HT1080 (cell line): ENCODE results near the gene ZNF579. TPM values are rescaled to one million over a fixed set of nuclear protein-coding genes. Genes with fewer than 3 reads are reported as not detected.
A peak's percentile ranks its signal among the peaks of the same experiment; 100 is the strongest.
"Not testable (repeated sequence)": the region's sequence is repeated elsewhere in the genome, so short reads cannot be mapped to it uniquely, and the experiment has no call there.

ENCODE experiments used
- DNase-seq: peaks from one replicate; pipeline ENCODE4 v3.0.0-alpha.2; 2015; ENCODE audit warnings: low read depth
- total RNA-seq: library from RNA; depleted of rRNA; stranded (reverse); fragments of >200 nt; shearing (Covaris generic); gene quantifications from 2 replicates; pipeline ENCODE4 v1.2.3, GENCODE V29; 2014

Gene ZNF579
- total RNA-seq, 1 experiment from 2014 or later = 8.2 TPM

DNA sequence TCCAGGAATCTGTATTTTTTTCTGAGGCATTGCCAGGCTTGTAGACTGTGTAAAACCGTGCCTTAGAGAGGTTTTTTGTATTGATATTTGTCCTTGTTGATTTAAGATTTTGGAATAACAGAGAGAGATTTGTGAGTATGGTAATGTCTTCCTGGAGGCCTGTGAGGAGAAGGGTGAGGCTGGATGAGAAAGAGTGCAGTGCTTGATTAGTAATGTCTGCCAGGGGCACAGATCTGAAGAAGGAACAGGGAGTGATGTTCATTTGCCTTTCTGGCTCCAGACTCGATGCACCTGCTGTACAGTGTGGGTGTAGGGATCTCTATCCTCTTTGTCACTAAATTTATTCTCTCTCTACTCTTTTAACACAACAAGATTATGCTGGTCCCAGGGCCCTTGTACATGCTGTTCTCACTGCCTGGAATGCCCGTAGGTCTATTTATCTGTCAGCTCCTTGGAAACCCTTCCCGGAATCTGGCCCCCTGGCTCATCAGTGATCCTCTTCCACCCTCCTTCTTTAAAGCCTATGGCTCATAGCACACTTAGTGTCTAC, 14.4 kb upstream of the ZNF579 start:
- no peak for DNase-seq

DNA sequence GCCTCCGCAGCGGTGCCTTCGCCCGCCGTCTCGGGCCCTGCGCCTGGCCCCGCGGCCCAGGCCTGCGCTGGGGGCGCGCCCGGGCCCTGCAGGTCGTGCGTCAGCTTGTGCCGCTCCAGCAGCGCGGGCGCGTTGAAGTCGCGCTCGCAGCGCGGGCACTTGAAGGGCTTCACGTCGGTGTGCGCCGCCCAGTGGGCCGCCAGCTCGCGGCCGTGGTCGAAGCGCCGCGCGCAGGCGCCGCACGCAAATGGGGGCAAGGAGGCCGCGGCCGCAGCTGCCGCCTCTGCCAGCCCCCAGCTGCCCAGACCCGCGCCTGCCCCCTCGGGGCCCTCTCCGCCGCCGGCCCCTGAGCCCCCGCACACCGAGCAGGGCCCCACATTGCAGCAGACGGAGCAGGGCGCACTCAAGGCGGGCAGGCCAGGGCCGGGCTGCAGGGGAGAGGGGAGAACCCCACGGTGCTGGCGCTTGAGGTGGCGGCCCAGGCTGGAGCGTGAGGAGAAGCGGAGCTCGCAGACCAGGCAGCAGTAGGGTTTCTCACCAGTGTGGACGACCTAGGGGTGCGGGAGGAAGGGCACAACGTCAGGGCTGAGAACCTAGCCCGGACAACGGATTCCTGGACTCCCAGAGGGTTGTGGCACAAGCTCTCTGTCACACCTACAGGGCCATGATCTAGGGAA, 12.6 kb upstream of the ZNF579 start:
- DNase-seq = no peak

DNA sequence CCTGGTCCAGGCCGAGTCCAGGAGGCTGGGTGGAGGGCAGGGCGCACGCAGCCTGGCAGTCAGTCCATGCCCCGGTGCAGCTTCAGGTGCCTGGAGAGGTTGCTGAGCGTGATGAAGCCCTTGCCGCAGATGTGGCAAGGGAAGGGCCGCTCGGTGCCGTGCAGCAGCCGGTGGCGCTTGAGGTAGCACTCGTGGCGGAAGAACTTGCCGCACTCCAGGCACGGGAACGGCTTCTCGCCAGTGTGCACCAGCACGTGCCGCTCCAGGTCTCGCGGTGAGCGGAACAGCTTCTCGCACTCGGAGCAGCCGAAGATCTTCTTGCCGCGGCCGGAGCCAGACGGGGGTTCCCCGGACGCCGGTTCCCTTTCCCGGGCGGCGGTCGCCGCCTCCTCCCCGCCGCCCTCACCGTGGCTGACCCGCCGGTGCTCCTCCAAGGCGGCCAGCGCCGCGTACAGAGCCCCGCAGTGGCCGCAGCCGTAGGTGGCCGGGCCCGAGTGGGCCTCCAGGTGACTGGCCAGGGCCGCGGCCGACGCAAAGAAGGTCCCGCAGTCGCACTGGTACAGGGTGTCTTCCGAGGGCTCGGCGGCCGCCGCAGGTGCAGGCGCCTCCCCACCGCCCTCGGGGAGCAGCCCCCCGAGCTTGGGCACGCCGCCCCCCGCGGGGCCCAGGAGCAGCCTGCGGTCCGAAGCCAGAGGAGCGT, 11.9 kb upstream of the ZNF579 start:
- no peak for DNase-seq

DNA sequence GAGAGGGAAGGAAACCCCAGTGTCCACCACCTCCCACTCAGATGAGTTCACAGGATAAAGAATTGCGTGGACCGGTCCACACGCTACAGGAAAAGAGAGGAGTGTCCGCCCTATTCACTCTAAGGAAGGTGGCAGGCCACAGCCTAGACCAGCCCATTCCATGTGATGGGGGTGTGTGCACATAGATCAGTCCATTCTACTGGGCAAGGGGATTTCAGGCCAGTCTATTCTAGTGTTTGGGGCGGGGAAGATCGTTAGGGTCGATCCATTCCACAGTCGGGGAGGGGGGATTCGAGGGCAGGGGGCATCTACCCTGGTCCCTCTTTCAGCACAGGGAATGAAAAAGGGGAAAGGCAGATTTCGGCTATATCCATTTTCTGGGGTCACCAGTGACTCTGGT, 10.9 kb upstream of the ZNF579 start:
- DNase-seq = no peak

DNA sequence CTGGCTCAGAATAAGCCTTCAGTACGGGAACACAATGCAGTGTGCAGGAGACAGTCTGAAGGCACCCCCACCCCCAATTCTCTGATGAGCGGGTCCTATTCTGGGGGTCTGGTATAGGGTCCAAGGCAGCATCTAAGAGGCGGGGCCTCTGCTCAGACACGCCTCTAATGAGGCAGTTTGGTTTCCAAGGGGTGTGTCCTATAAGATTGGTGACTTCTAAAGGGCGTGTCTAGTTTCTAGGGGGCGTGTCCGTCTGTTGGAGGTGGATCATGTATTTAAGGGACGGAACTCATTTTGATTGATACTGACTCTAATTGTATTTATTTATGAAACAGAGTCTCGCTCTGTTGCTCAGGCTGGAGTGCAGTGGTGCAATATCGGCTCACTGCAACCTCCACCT, 10.0 kb upstream of the ZNF579 start:
- no peak for DNase-seq

DNA sequence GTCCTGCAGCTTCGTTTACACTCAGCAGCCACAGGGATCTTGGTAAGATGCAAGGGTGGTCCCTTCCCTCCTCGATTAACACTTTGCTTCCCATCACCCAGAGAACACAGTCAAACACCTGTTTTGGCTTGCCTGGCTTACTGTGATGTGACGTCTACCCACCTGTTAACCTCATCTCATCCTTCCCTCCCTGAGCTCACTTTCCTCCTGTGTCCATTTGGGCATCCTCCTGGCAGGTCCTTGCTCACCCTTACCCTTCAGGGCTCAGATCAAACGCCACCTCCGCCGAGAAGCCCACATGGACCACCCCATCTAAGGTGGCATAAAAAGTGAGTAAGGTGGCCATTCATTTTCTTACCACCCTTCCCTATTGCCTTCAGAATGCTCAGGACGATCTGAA, 9.5 kb upstream of the ZNF579 start:
- DNase-seq = no peak

DNA sequence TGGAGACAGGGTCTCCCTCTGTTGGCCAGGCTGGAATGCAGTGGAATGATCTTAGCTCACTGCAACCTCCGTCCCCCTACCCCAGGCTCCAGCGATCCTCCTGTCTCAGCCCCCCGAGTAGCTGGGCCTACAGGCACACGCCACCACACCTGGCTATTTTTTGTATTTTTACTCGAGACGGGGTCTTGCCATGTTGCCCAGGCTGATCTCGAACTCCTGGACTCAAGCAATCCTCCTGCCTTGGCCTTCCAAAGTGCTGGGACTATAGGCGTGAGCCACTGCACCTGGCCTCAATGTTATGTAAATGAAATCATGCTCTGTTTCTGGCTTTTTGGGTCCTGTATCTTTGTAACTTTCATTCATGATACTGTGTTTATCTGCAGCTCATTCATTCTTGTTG, 8.1 kb upstream of the ZNF579 start:
- no peak for DNase-seq

DNA sequence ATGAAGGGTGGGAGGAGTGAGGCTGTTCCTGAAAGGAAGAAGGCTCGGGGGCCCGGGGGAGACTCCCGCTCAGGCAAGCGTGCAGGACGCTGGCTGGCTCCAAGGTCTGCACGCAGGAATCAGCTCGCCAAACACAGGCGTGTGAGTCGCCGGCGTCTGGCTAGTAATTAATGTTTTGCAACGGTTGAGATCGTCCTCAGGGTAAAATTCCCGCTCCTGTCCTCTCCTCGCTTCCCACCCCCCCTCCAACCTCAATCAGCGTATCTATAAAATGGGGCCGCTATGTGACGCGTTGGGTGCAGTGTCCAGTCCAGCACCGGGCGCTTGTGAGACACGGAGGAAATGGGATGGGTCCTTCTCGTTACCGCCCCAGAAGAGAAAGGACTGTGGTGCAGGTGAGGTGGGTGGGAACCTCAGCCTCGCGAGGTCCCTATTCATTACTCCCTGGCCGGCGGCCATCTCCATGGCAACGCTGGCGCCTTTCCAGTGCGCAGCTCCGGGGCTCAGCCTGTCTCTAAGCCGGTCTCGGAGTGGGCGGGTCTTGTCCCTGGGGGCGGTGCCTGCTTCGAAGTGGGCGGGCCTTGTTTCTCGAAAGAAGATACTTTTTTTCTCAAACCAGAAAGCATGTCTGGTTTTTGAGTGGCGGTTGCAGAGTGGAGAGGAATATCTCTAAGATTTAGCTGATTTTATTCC, 6.5 kb upstream of the ZNF579 start:
- DNase-seq = peak; percentile 74

DNA sequence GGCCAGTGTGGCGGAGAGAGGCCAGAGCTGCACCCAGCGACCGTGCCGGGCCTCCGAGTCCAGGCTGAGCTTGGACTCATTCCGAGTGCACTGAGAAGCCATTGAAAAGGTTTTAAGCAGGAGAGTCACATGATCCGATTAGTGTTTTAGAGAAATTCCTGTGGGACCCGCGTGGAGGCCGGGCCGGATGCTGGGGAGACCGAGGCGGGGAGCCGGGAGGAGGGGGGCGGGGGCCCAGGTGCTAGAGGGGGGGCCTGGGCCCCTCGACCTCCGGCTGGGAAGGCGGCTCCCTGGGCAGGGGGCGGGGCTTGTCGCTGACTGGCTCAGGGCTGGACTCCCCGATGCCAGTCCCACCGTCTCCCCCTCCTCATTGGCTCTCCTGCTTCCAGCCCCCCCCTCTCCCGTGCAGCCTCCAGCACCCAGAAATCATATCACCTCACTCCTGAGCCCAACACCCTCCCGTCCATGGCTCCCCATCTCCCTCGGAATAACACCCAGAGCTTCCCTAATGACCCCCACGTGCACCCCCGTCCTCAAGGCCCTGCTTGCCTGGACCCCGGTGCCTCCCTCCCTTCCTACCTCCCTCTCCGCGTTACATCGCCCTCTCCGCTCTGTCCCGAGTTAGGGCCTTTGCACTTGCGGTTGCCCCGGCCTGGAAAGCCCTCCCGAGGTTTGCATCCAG, 5.2 kb upstream of the ZNF579 start:
- no peak for DNase-seq

DNA sequence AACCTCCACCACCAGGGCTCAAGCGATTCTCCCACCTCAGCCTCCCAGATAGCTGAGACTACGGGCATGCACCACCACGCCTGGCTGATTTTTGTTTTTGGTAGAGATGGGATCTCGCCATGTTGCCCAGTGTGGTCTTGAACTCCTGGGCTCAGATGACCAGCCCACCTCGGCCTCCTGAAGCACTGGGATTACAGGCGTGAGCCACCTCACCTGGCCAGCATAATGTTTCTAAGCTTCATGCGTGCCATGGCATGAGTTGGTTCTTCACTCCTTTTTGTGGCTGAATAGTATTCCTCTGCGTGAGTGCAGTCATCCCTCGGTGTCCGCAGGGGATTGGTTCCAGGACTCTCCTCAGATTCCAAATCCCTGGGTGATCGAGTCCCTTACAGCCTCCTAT, 4.2 kb upstream of the ZNF579 start:
- DNase-seq = no peak

DNA sequence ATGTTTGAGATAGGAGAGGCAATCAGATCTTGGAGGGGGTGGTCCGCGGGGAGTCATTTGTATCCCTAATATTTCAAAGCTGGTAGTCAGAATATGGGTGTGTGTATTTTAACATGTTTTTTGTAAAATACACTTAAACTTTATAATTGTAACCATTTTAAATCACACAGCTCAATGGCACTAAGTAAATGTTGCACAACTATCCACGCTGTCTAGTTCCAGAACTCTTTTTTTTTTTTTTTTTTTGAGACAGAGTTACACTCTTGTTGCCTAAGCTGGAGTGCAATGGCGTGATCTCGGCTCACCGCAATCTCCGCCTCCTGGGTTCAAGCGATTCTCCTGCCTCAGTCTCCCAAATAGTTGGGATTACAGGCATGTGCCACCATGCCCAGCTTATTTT, 3.2 kb upstream of the ZNF579 start:
- not testable (repeated sequence) for DNase-seq

DNA sequence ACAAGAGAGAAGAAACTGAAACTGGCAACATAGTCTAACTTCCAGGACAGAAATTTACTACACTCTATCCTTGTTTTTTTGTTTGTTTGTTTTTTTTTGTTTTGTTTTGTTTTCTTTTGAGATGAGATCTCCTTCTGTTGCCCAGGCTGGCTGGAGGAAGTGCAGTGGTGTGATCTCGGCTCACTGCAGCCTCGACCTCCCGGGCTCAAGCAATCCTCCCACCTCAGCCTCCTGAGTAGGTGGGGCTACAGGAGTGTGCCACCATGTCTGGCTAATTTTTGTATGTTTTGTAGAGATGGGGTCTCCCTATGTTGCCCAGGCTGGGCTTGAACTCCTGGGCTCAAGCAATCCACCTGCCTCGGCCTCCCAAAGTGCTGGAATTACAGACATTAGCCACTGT, 1.6 kb upstream of the ZNF579 start:
- not testable (repeated sequence) for DNase-seq

DNA sequence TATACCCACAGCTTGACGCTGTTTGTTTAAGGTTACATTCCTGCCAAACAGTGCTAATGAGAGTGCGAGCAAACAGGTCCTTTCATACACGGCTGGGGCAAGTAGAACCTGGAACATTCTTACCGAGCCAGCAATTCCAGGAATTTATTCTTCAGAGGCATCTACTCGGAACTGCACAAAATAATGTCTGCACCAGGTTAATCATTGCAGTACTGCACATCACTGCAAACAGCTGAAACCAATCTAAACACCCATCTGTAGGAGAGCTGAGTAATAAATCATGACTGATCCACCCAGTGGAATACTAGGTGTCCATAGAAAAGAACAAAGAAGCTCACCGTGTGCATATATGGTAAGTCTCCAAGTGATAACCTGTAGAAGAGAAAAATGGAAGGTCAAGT, 1.2 kb upstream of the ZNF579 start:
- no peak for DNase-seq

DNA sequence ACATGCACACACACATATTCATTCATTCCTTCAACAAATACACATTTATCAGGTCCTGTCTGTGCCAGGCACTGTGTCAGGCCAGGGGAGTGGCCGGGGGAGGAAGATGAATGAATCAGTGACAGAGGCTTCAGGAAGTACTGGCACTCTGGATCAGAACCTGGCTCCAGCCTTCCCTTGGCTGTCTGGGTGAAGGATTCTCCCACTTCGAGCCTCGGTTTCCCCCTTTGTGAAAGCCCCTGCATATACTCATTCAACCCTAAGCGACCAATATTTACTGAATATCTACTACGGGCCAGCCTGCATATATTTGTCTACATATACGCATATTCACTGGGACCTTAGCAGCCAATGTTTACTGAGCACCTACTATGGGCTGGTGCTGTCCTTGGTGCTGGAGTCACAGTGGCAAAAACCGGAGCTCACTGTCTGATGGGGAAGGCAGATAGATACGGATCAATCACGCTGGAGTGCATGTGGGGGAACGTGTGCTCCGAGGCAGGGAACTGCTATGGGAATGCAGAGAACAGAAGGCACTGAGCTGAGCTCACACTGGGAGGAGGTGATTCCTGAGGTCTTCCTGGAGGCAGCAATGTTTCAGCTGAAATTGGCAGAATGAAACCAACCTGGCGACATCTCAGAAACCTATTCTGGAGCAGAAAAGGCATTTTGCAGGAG, 636 bp upstream of the ZNF579 start:
- no peak for DNase-seq

DNA sequence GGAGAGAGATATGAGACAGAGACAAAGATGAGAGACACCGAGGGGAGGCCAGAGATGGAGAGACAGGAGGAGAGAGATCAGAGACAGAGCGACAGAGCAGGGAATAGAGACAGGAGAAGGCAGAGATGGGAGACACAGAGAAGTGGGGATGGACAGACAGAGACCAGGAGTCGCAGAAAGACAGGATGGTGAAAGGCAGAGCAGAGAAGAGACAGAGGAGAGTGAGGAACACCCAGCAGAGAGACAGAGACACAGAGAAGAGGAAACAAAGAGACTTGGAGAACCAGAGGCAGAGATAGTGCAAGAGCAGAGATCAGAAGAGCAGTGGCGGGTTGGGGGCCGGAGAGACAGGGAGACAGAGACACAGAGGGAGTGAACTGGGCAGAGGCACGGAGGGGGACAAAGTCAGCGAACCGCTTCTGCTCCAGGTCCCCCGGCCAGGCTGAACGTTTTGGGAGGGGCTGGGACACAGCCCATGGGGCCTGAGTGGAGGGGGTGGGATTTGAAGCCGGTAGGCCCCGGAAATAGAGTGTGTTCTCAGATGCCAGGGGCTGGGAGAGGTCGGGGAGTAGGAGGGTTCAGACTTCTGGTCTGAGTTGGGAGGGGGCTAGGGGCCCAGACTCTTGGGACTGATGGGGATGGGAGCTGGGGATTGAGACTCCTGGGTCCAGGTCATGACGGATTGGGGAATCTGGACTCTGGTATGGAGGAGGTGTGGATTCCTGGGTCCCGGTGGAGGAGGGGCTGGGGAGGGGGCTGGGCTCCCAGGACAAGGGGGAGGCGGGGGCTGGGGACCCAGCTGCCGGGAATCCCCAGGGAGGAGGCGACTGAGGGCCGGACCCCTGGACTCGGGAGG, 654 bp downstream of the ZNF579 start:
- no peak for DNase-seq

DNA sequence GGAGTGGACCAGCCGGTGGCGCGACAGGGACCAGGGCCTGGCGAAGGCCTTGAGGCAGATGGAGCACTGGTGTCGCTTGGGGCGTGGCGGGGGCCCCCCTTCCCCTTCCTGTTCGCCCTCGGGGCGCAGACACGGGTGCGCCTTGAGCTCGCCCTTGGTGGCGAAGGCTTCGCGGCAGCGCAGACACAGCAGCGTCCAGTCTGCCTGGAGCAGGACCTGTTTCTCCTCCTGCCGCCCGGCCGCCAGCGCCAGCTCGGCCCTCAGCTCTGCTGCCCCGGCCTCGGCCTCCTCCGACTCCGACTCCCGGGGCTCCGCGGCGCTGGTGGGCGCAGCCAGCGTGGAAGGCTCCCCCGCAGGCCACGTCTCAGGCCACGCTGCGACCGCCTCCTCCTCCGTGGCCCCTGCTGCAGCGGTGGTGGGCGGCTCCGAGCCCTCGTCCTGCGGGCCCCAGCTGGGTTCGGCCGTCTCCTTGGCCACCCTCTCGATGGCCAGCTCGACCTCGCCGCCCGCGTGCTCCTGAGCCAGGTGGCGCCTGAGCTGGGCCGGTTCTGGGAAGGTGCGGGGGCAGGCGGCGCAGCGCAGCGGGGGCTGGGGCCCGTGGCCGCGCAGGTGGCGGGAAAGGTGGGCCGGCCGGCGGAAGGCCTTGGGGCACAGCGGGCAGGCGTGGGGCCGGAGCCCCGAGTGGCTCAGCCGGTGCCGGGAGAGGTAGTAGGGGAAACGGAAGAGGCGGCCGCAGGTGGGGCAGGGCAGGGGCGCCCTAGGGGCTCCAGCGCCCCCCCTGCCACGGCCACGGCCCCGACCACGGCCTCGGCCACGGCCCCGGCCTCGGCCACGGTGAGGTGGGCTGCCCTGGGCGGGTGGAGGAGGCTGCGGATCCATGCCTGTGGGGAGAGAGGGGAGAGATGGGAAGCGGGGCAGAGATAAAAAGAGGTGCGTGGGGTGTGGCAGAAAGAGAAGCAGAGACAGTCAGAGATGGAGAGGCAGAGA, 1.6 kb downstream of the ZNF579 start:
- DNase-seq = no peak

DNA sequence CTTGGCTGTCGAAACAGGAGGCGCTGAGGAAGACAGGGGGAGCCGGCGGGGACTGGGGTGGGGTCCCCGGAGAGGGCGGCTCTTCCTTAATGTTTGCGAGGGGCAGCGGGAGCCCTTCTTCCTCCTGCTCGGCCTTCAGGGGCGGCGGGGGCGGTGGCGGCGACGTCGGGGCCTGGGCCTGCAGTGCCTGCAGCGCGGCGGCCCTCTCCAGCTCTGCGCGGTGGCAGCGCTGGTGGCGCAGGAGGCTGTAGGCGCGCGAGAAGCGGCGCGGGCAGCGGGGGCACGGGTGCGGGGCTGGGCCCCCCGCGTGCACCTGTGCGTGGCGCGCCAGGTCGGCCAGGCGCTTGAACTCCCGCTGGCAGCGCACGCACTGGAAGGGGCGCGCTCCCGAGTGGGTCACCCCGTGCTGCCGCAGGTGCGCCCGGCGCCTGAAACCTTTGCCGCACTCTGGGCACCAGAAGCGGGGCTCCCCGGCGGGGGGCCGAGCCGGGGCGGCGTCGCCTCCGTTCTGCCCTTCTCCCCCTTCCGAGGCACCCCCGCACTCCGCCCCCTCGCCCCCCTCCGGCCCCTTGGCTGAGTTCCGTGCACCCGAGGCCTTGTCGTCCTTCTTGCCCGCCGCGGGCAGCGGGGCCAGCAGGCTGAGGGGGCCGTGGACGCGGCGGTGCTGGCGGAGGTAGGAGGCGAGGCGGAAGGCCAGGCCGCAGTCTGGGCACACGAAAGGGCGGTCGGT, 2.5 kb downstream of the ZNF579 start:
- DNase-seq = no peak

DNA sequence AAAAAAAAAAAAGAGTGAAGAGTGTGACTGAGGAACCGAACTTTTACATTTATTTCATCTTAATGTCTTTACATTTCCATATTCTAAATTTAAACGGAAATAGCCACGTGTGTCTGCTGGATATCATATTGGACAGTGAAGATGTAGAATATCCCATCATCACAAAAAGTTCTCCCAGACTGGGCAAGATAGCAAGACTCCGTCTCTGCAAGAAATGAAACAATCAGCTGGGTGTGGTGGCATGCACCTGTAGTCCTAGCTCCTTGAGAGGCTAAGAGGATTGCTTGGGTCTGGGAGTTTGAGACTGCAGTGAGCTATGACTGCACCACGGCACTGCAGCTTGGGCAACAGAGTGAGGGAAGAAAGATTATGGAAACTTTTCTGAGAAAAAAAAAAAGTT, 3.9 kb downstream of the ZNF579 start:
- DNase-seq = no peak
